ENCODE data around the gene TNRC6C.

Gene TNRC6C, protein sequence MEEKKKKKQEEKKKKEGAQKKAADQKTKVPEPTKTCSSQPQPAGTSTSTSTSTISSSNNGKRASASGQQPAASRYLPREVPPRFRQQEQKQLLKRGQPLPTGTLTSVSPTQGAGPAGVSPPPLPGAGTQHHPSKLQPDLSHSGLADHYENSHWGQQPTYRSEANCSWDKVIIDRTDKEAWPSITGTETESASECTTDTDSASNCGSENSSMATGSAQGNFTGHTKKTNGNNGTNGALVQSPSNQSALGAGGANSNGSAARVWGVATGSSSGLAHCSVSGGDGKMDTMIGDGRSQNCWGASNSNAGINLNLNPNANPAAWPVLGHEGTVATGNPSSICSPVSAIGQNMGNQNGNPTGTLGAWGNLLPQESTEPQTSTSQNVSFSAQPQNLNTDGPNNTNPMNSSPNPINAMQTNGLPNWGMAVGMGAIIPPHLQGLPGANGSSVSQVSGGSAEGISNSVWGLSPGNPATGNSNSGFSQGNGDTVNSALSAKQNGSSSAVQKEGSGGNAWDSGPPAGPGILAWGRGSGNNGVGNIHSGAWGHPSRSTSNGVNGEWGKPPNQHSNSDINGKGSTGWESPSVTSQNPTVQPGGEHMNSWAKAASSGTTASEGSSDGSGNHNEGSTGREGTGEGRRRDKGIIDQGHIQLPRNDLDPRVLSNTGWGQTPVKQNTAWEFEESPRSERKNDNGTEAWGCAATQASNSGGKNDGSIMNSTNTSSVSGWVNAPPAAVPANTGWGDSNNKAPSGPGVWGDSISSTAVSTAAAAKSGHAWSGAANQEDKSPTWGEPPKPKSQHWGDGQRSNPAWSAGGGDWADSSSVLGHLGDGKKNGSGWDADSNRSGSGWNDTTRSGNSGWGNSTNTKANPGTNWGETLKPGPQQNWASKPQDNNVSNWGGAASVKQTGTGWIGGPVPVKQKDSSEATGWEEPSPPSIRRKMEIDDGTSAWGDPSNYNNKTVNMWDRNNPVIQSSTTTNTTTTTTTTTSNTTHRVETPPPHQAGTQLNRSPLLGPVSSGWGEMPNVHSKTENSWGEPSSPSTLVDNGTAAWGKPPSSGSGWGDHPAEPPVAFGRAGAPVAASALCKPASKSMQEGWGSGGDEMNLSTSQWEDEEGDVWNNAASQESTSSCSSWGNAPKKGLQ (N-terminal part only)

GRCh38 chr17:77957857-77958715 is at the start of gene TNRC6C:
TSS of gene TNRC6C (plus strand) at chr17:77958703. CDS start at chr17:78004207, 45,504 bp downstream.
- H3K4me3 ChIP-seq (replicated peaks in 1 of 2; ENCODE audit: low read depth in 2 of 2, low read length in 2 of 2): peak within 1 kb of the TSS; percentile 66 to 72
- no peak for TF ChIP-seq CTCF (IDR thresholded peaks at IDR 0.05; ENCODE audit: low read depth, low read length)
- DNase-seq (ENCODE audit: low read depth in 2 of 2): peak; percentile 98 to 100

- DNase-seq (ENCODE audit: low read depth in 2 of 2): peak in 1 of 2 donors; percentile 53
- TF ChIP-seq CTCF (IDR thresholded peaks at IDR 0.05; ENCODE audit: low read depth, low read length): no peak
Measured at GRCh38 chr17:77909236-77909635, 49.3 kb upstream of the TNRC6C start.

DNA sequence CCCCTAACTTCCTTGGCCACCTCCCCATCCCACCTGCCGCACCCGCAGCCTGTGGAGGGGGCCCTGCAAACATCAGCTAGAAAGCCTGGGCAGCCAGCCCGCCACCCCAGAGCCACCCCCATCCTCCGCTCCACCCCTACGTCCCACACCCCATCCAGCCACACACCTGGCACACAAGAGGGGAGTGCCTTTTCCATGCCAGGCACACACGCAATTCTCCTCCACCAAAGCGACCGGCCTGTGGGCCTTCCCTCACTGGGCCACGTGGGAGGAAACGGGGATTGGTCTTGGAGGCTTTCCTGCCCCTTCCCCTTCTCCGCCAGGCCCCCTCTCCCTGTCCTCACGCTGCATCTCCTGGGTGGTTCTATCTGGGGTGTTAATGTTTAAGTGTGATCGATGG is 48.7 kb upstream of the TNRC6C start:
- H3K4me3 ChIP-seq (replicated peaks in 1 of 2; ENCODE audit: low read depth in 2 of 2, low read length in 2 of 2): no peak overlapping the region
- DNase-seq (ENCODE audit: low read depth in 2 of 2): no peak
- TF ChIP-seq CTCF (IDR thresholded peaks at IDR 0.05; ENCODE audit: low read depth, low read length): no peak

More at GRCh38 chr17:77909236-77909635, 49.3 kb upstream of the TNRC6C start:
- H3K4me3 ChIP-seq (replicated peaks in 1 of 2; ENCODE audit: low read depth in 2 of 2, low read length in 2 of 2): no peak overlapping the region

GRCh38 chr17:77914385-77915254 is 43.9 kb upstream of the TNRC6C start:
- TF ChIP-seq CTCF (IDR thresholded peaks at IDR 0.05; ENCODE audit: low read depth, low read length): no peak
- DNase-seq (ENCODE audit: low read depth in 2 of 2): peak in 1 of 2 donors; percentile 64

GRCh38 chr17:77915594-77916021 is 42.9 kb upstream of the TNRC6C start:
- H3K4me3 ChIP-seq (replicated peaks in 1 of 2; ENCODE audit: low read depth in 2 of 2, low read length in 2 of 2): no peak overlapping the region
- DNase-seq (ENCODE audit: low read depth in 2 of 2): no peak
- TF ChIP-seq CTCF (IDR thresholded peaks at IDR 0.05; ENCODE audit: low read depth, low read length): no peak

More at GRCh38 chr17:77914385-77915254, 43.9 kb upstream of the TNRC6C start:
- H3K4me3 ChIP-seq (replicated peaks in 1 of 2; ENCODE audit: low read depth in 2 of 2, low read length in 2 of 2): no peak overlapping the region

All from cardiac fibroblast (primary cell).